Ectodermal cell (in vitro differentiated cells): ENCODE data around the gene PON2.
A peak's percentile ranks its signal among the peaks of the same experiment; 100 is the strongest.
"Not testable (repeated sequence)": the region's sequence is repeated elsewhere in the genome, so short reads cannot be mapped to it uniquely, and the experiment has no call there.

Experiments
- H3K27ac ChIP-seq: 2 replicates; pipeline ENCODE4 v1.7.0; 2013; ENCODE audit warnings: mild to moderate bottlenecking, low read depth, low read length; ENCODE audit not compliant: insufficient read depth, poor library complexity, severe bottlenecking
- H3K27me3 ChIP-seq: 2 replicates; pipeline ENCODE4 v1.7.0; 2013; ENCODE audit warnings: mild to moderate bottlenecking, low read length; ENCODE audit not compliant: insufficient read depth, control insufficient read depth, poor library complexity, severe bottlenecking
- H3K36me3 ChIP-seq: one replicate; pipeline ENCODE4 v1.7.0; 2013; ENCODE audit warnings: low read length; ENCODE audit not compliant: control insufficient read depth, insufficient read depth
- H3K4me1 ChIP-seq: one replicate; pipeline ENCODE4 v1.7.0; 2013; ENCODE audit warnings: low read length; ENCODE audit not compliant: control insufficient read depth, insufficient read depth
- H3K4me3 ChIP-seq: 2 replicates; pipeline ENCODE4 v1.7.0; 2013; ENCODE audit warnings: low read depth, low read length, control low read depth; ENCODE audit not compliant: insufficient read depth
- H3K9me3 ChIP-seq: 2 replicates; pipeline ENCODE4 v1.7.0; 2013; ENCODE audit warnings: mild to moderate bottlenecking, low read length, moderate library complexity; ENCODE audit not compliant: control insufficient read depth
- WGBS, 2 experiments: methylation state at CpG; one replicate each; pipeline ENCODE4 v1.1.7; 2013; ENCODE audit warnings: missing lambda C conversion rate in 2 of 2; 5-methylcytosine and 5-hydroxymethylcytosine counted together

PON2 gene

DNA sequence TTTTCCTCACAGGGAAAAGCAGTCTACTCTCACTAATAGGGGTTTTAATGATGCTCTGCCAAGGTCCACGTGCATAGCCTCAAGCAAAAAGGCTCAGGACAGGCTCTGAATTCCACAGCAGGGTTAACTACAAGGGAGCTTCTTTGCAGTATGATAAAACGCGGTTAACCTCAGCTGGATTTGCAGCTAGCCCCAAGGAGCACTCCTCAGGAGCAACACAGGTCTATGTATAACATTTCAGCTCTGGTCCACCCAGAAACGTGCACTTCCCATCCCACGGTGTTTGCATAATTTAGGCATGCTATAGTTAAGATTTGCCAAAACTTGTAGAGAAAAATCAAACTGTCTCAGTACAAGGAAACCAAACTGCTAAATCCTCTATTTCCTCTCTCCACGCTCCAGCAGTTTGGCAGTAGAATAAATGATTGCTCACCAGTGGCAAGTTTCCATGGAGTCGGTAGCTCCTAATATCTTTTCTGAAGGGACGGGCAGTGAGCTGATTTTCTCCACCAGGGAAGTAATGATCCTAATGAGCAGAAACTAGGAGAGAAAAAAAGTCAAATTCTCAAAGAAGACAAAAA, 37.8 kb upstream of the PON2 start:
- no peak overlapping the region for H3K27ac ChIP-seq

DNA sequence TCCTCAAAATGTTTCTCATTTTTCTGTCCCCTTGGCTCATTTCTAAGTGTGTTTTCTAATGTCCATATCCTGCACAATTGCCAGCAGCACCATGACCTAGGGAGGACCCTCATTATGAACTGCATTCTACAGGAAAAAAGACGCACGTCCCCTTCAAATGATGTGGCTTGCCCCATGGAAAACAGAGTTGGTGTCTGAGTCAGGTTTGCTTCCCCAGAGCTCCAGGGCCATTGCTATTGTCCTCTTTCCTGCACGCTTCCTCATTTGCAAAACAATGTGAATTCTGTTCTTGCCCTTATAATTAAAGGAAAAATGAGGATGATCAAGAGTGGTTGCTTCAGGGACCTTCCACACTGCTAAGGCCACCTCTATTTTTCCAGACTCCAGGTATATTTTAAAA, 36.2 kb upstream of the PON2 start:
- H3K36me3 ChIP-seq, result no peaks in the 10 kb centered on the region
- no peaks in the 10 kb centered on the region for H3K27me3 ChIP-seq
- no peaks in the 10 kb centered on the region for H3K9me3 ChIP-seq
- WGBS, 2 experiments, result 23 to 39% methylated on average over 3 of the region's 3 CpGs
- H3K27ac ChIP-seq, result peak overlapping the region; percentile 53
- H3K4me1 ChIP-seq, result peaks cover 31% of the 10 kb centered on the region
- H3K4me3 ChIP-seq, result no peak overlapping the region

More for the DNA sequence above, 37.8 kb upstream of the PON2 start:
- Histone ChIP-seq H3K9me3 (no peaks in the 10 kb centered on the region), H3K36me3 (no peaks in the 10 kb centered on the region), H3K4me3 (no peak overlapping the region), H3K27me3 (no peaks in the 10 kb centered on the region), H3K4me1 (peaks cover 37% of the 10 kb centered on the region)
- WGBS, 2 experiments, result 72 to 75% methylated on average over 8 of the region's 8 CpGs

DNA sequence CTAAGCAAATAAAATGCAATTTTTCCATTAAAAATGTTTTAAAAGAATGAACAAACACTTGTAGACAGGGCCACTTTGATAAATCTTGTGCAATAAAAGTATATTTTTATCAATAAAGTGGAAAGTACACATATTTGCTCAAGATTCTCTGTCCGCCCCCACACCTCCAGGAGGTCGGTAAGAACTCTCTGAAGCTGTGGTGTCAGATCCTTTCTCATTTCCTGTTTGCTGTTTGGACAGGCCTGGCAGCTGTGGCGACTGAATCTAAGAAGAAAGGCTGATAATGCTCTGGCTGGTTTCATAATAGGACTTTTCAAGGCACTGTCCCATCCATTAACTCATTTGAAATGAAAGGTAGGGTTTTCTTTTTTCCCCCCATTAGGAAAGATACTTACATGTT, 35.6 kb upstream of the PON2 start:
- Histone ChIP-seq H3K36me3 (no peaks in the 10 kb centered on the region), H3K27ac (peak overlapping the region; percentile 53), H3K27me3 (no peaks in the 10 kb centered on the region), H3K9me3 (no peaks in the 10 kb centered on the region), H3K4me3 (no peak overlapping the region), H3K4me1 (peaks cover 31% of the 10 kb centered on the region)
- WGBS, 2 experiments, result 24 to 26% methylated on average over 3 of the region's 3 CpGs

DNA sequence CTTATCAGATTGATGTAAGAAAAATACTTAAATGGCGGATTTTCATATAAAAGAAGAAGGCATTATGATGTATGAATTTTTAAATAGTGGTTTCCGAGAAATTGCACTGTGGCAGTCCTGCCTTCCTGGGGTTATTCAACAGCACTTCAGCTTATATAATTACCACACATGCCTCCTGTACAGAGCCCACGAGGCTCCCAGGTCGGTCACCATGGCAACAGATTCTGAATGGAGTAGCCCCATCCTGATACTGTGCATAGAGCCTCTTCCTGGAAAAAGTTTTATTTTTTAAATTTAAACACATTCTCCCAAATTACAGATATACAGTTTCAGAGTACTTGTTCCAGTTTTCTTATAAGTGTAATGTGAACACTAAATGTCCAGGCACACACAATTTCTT, 35.0 kb upstream of the PON2 start:
- Histone ChIP-seq H3K4me1 (peaks cover 31% of the 10 kb centered on the region), H3K27me3 (no peaks in the 10 kb centered on the region), H3K9me3 (no peaks in the 10 kb centered on the region), H3K4me3 (no peak overlapping the region), H3K36me3 (no peaks in the 10 kb centered on the region), H3K27ac (peak overlapping the region; percentile 53)
- WGBS, 2 experiments, result 65 to 69% methylated on average over 4 of the region's 4 CpGs

DNA sequence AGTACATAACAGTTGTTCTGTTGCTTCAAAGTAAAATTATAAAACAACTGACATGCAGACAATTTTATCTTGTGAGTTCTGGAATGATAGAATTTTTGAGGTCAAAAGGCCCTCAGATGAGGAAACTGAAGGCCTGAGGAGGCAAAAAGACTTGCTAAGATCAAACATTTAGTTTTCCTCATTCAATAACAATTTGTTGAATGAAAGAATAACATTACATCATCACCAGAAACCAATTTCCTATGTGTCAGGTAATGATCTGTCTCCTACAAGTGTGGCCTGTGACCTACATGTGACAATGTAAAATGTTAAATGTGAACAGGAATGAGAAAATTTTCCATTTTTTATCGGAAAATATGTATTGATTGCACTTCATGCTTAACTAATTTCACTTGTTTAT, 34.4 kb upstream of the PON2 start:
- Histone ChIP-seq H3K9me3 (no peaks in the 10 kb centered on the region), H3K4me3 (no peak overlapping the region), H3K36me3 (no peaks in the 10 kb centered on the region), H3K27ac (no peak overlapping the region), H3K4me1 (peaks cover 31% of the 10 kb centered on the region), H3K27me3 (no peaks in the 10 kb centered on the region)
- 83% methylated on average over 1 of the region's 1 CpG; no CpG with 5 or more reads in 1 of the 2 experiments for WGBS, 2 experiments

DNA sequence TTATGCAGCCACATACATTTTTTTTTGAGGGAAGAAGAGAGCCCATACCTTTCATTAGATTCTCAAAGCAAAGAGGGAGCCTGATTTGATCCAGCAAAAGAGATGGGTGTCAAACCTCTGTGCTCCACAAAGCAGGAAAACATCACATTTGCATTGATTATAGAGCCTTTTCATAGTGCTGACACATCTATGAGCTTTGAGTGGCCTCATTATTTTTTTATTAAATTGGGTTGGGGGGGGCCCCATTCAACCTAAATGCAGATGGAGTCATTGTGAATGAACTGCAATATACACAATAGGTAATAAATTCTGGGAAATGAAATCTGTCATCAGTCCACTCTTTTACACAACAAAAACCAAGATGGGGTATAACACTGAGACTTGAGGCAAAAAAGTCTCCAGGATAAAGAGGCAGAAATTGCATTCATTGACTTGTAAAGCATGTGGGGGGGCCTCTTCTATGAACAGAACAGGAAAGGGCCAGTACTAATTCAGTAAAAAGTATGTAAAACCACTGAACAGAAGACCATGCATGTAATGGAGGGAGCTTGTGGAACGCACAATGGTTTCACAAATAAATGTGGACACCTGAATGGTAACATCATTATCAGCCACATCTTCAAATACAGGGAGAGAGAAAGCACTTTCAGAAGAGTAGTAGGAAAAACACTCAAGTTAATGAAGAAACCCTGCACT, 33.2 kb upstream of the PON2 start:
- no peak overlapping the region for H3K4me3 ChIP-seq
- H3K4me1 ChIP-seq, result peaks cover 23% of the 10 kb centered on the region
- WGBS, 2 experiments, result 89 to 100% methylated on average over 1 of the region's 1 CpG
- H3K27ac ChIP-seq, result no peak overlapping the region
- H3K27me3 ChIP-seq, result no peaks in the 10 kb centered on the region
- no peaks in the 10 kb centered on the region for H3K36me3 ChIP-seq
- H3K9me3 ChIP-seq, result no peaks in the 10 kb centered on the region

DNA sequence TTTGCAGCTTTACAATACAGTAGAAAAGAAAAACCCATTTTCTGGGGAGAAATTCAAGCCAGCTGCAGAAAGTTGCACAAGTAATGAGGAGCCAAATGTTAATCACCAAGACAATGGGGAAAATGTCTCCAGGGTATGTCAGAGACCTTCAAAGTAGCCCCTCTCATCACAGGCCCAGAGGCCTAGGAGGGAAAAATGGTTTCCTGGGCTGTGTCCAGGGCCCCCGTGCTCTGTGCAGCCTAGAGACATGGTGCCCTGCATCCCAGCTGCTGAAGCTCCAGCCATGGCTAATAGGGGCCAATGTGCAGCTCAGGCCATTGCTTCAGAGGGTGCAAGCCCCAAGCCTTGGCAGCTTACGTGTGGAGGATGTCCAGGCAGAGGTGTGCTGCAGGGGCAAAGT, 25.8 kb upstream of the PON2 start:
- not testable (repeated sequence) for H3K27ac ChIP-seq, H3K9me3 ChIP-seq, H3K4me3 ChIP-seq, H3K27me3 ChIP-seq, H3K36me3 ChIP-seq, H3K4me1 ChIP-seq
- WGBS, 2 experiments, result 90 to 96% methylated on average over 2 of the region's 2 CpGs

DNA sequence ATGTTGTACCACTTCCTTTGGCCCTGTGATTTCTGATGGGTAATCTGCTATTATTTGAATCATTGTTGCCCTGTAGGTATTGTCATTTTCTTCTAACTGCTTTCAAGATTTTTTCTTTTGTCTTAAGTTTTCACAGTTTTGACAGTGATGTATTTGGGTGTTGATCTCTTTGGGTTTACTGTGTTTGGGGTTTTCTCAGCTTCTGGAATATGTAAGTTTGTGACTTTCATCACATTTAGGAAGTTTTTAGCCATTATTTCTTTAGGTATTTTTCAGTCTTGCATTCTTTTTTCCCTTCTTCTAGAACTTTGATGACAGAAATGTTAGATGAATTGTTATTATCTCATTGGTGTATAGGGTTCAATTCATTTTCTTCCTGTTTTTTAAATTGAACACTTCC, 23.1 kb upstream of the PON2 start:
- H3K27me3 ChIP-seq, result no peaks in the 10 kb centered on the region
- H3K27ac ChIP-seq, result no peak overlapping the region
- H3K9me3 ChIP-seq, result peaks cover 2% of the 10 kb centered on the region
- H3K4me3 ChIP-seq, result no peak overlapping the region
- no peaks in the 10 kb centered on the region for H3K4me1 ChIP-seq
- no peaks in the 10 kb centered on the region for H3K36me3 ChIP-seq

DNA sequence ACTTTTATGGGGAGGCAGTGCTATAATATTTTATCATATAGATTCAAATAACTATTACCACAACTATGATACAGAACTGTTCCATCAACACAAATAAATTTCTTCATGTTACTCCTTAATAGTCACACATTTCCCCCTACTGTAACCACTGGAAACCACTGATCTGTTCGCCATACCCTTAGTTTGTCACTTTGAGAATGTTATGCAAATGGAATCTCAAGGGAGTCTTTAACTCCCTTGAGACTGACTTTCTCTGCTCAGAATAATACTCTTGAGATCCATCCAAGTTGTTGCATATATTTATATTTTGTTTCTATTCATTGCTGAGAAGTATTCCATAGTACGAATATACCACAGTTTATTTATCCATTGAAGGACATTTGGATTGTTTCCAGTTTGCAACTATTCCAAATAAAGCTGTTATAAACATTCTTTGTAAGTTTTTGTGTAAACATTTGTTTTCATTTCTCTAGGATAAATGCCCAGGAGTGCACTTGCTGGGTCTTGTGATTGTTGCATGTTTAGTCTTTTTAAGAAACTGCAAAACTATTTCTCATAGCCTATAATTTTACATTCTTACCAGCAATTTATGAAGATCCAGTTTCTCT, 19.7 kb upstream of the PON2 start:
- no peaks in the 10 kb centered on the region for H3K36me3 ChIP-seq
- no peak overlapping the region for H3K27ac ChIP-seq
- no peaks in the 10 kb centered on the region for H3K9me3 ChIP-seq
- no peak overlapping the region for H3K4me3 ChIP-seq
- H3K27me3 ChIP-seq, result no peaks in the 10 kb centered on the region
- H3K4me1 ChIP-seq, result no peaks in the 10 kb centered on the region
- 80 to 91% methylated on average over 1 of the region's 2 CpGs for WGBS, 2 experiments

DNA sequence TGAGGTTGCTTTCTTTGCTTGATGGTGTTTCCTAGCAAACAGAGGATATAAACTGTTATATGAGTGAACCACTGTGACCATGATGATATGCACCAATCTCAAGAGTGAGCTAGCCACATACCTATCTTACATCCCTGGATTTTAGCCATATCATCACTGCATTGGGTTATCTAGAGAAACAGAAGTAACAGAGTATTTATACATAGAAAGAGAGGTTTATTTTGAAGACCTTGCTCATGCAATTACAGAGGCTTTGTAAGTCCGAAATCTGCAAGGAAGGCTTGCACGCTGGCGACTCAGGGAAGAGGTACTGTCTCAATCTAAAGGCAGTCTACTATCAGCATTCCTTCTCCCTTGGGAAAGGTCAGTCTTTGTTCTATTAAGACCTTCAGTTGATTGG, 11.8 kb upstream of the PON2 start:
- Histone ChIP-seq H3K4me3 (no peak overlapping the region), H3K27ac (no peak overlapping the region), H3K27me3 (no peaks in the 10 kb centered on the region), H3K36me3 (no peaks in the 10 kb centered on the region), H3K9me3 (no peaks in the 10 kb centered on the region), H3K4me1 (no peaks in the 10 kb centered on the region)
- 91 to 95% methylated on average over 3 of the region's 3 CpGs for WGBS, 2 experiments
